ENCODE results near the gene RPP25L. TPM values are rescaled to one million over a fixed set of nuclear protein-coding genes. Genes with fewer than 3 reads are reported as not detected.

RPP25L gene
- total RNA-seq, 1 donor from 2014 or later = 17.5 TPM

GRCh38 chr9:34655394-34655793 lies 43.5 kb upstream of the RPP25L start:
- Mint-ChIP-seq H3K27ac (no peak overlapping the region), H3K4me3 (no peak overlapping the region), H3K36me3 (ENCODE audit: low read depth) (peaks cover 6% of the 10 kb centered on the region), H3K27me3 (no peaks in the 10 kb centered on the region), H3K9me3 (no peaks in the 10 kb centered on the region), H3K4me1 (peaks cover 8% of the 10 kb centered on the region)
- intact Hi-C loops (cut with micrococcal nuclease) = no loop called here
- ChIA-PET POLR2A (interaction anchor here (0.6 kb wide), 1 partner anchor 22 kb away, joined by 3 read pairs; no protein-coding TSS in a partner anchor), CTCF (no interaction called here)
- TF ChIP-seq CTCF (IDR thresholded peaks at IDR 0.05) = no peak
- ATAC-seq (ENCODE audit: low read depth) (no peak), DNase-seq (no peak)

DNA sequence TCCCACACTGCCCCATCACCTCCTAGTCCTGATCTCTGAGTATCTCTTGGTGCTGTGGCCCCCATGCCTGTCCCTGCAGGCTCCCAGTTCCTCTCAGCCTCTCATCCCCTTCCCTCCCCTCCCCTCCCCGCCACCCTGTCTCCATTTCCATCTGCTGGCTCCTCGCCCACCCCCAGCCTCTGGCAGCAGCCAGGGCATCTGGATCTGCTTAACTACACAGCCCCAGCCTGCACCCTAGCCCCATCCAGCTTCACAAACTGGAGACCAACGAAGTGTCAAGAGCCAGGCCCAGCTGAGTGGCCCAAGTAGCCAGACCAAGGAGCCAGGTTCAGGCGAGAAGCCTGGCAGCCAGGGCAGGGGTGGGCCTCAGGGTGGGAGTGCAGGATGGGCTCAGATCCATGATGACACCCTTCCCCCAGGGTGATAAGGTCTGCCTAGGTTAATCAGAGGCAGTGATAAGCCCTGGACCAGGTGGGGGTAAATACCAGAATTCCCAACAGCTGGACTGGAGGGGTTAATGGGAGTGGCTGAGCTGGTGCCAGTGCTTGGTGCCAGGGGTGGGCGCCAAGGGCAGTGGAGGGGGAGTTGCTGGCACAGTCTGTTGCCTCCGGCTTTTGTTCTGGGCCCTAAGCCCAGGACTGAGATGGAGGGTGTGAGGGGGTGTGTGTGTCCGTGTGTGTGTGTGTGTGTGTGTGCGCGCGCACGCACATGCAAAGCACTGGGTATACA lies 42.6 kb upstream of the RPP25L start:
- ATAC-seq (ENCODE audit: low read depth) (no peak), DNase-seq (no peak)
- no peaks in the 10 kb centered on the region for H3K27me3 Mint-ChIP-seq
- POLR2A ChIA-PET = interaction anchor here (0.9 kb wide), 1 partner anchor 10 kb away, joined by 3 read pairs; no protein-coding TSS in a partner anchor
- CTCF ChIA-PET = no interaction called here
- peaks cover 12% of the 10 kb centered on the region for H3K36me3 Mint-ChIP-seq (ENCODE audit: low read depth)
- intact Hi-C loops (cut with micrococcal nuclease) = no loop called here
- no peak overlapping the region for H3K4me3 Mint-ChIP-seq
- H3K9me3 Mint-ChIP-seq = no peaks in the 10 kb centered on the region
- peaks cover 8% of the 10 kb centered on the region for H3K4me1 Mint-ChIP-seq
- H3K27ac Mint-ChIP-seq = no peak overlapping the region
- TF ChIP-seq CTCF (IDR thresholded peaks at IDR 0.05) = no peak

- Mint-ChIP-seq H3K27ac (no peak overlapping the region), H3K27me3 (no peaks in the 10 kb centered on the region), H3K9me3 (no peaks in the 10 kb centered on the region), H3K4me1 (peaks cover 14% of the 10 kb centered on the region), H3K36me3 (ENCODE audit: low read depth) (peaks cover 23% of the 10 kb centered on the region), H3K4me3 (no peak overlapping the region)
- ChIA-PET CTCF (no interaction called here), POLR2A (interaction anchor here (1.7 kb wide), 1 partner anchor 12 kb away, joined by 5 read pairs; no protein-coding TSS in a partner anchor)
- ATAC-seq (ENCODE audit: low read depth) (no peak), DNase-seq (no peak)
- TF ChIP-seq CTCF (IDR thresholded peaks at IDR 0.05) = no peak
- intact Hi-C loops (cut with micrococcal nuclease) = no loop called here
These were observed 41.5 kb upstream of the RPP25L start for GRCh38 chr9:34653151-34654072.

DNA sequence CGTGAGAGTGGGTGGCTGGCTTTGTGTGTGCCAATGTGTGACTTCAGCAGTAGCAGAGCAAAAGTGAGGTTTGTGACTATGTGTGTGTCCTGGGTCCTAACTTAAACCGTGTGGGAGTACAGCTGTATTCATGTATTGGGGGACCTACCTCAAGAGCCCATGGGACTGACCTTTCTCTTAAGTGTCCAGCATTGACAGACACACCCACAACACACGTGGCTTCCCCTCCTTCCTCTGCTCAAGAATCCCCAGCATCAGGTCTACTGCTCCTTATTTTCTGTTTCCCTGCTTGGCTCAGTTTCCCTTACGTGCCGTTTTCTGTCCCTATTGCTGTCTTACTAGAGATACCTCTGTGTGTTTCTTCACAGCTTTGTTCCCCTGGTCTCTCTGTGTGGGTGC lies 40.7 kb upstream of the RPP25L start:
- no peak for TF ChIP-seq CTCF (IDR thresholded peaks at IDR 0.05)
- no peak for ATAC-seq (ENCODE audit: low read depth)
- no peak for DNase-seq
- Mint-ChIP-seq H3K27ac (no peak overlapping the region), H3K27me3 (no peaks in the 10 kb centered on the region), H3K4me3 (no peak overlapping the region), H3K4me1 (peaks cover 19% of the 10 kb centered on the region), H3K36me3 (ENCODE audit: low read depth) (peaks cover 27% of the 10 kb centered on the region), H3K9me3 (no peaks in the 10 kb centered on the region)
- intact Hi-C loops (cut with micrococcal nuclease) = no loop called here
- CTCF ChIA-PET = no interaction called here
- POLR2A ChIA-PET = interaction anchor here (1.7 kb wide), 1 partner anchor 12 kb away, joined by 5 read pairs; no protein-coding TSS in a partner anchor
